ENCODE measurements around the gene AP4M1. TPM values are rescaled to one million over a fixed set of nuclear protein-coding genes. Genes with fewer than 3 reads are reported as not detected.
A peak's percentile ranks its signal among the peaks of the same experiment; 100 is the strongest.

AP4M1 gene
- total RNA-seq, 1 donor from 2014 or later = 22.6 TPM

Small RNA genes lying within 50 kb of the gene (microRNA-seq; reads per million reads assigned to microRNA genes)
- 31,322 reads per million, percentile 99 among the genes with 10 or more reads in this experiment for gene MIR106B
- gene MIR25 = 2,747 reads per million, percentile 88 among the genes with 10 or more reads in this experiment
- not detected for gene MIR4658
- gene MIR93 = 66,061 reads per million, percentile 100 among the genes with 10 or more reads in this experiment

Other genes with a start within 250 kb of the AP4M1 start
- gene OR2AE1, start 224.6 kb upstream of the AP4M1 start, total RNA-seq = 0.27 TPM in 1 of 2 replicates, not detected in the other
- 8.9 and 10.4 TPM in 2 replicates for gene TRIM4, start 182.1 kb upstream of the AP4M1 start, total RNA-seq
- gene GJC3, start 172.0 kb upstream of the AP4M1 start, total RNA-seq = 0.28 and 0.45 TPM in 2 replicates
- 0.52 TPM in 1 of 2 replicates, not detected in the other for gene AZGP1, start 125.6 kb upstream of the AP4M1 start, total RNA-seq
- 122 and 133 TPM in 2 replicates for gene ZKSCAN1, start 86.0 kb upstream of the AP4M1 start, total RNA-seq
- gene ZSCAN21, start 51.9 kb upstream of the AP4M1 start, total RNA-seq = 19.3 and 20.3 TPM in 2 replicates
- 67.1 and 72.3 TPM in 2 replicates for gene ZNF3, start 19.9 kb upstream of the AP4M1 start, total RNA-seq
- gene COPS6, start 12.7 kb upstream of the AP4M1 start, total RNA-seq = 142 and 160 TPM in 2 replicates
- gene MCM7, start 246 bp upstream of the AP4M1 start, total RNA-seq = 420 and 426 TPM in 2 replicates
- gene TAF6, start 17.7 kb downstream of the AP4M1 start, total RNA-seq = 82.0 and 88.9 TPM in 2 replicates
- gene CNPY4, start 18.0 kb downstream of the AP4M1 start, total RNA-seq = 27.7 and 27.9 TPM in 2 replicates
- 2.1 and 2.4 TPM in 2 replicates for gene MBLAC1, start 25.3 kb downstream of the AP4M1 start, total RNA-seq
- gene LAMTOR4, start 47.3 kb downstream of the AP4M1 start, total RNA-seq = 134 and 135 TPM in 2 replicates
- gene TRAPPC14, start 57.1 kb downstream of the AP4M1 start, total RNA-seq = 32.0 and 33.9 TPM in 2 replicates
- 15.3 and 16.6 TPM in 2 replicates for gene GAL3ST4, start 67.0 kb downstream of the AP4M1 start, total RNA-seq
- gene GPC2, start 75.7 kb downstream of the AP4M1 start, total RNA-seq = 97.8 and 106 TPM in 2 replicates
- gene STAG3, start 76.3 kb downstream of the AP4M1 start, total RNA-seq = 1.1 and 1.9 TPM in 2 replicates
- gene PVRIG, start 118.3 kb downstream of the AP4M1 start, total RNA-seq = not detected in 2 replicates
- gene SPDYE3, start 206.1 kb downstream of the AP4M1 start, total RNA-seq = not detected in 2 replicates